Measurements from ENCODE around the gene EDDM3A. TPM values are rescaled to one million over a fixed set of nuclear protein-coding genes. Genes with fewer than 3 reads are reported as not detected.

The EDDM3A gene
- total RNA-seq, 1 donor from 2014 or later: not detected

- Mint-ChIP-seq H3K4me3 (ENCODE audit: unreplicated experiment) (no peak overlapping the region), H3K4me1 (ENCODE audit: low read depth, unreplicated experiment) (no peaks in the 10 kb centered on the region), H3K27me3 (ENCODE audit: unreplicated experiment) (no peaks in the 10 kb centered on the region), H3K27ac (ENCODE audit: unreplicated experiment) (no peak overlapping the region), H3K9me3 (ENCODE audit: unreplicated experiment) (peaks cover 4% of the 10 kb centered on the region), H3K36me3 (ENCODE audit: unreplicated experiment) (no peaks in the 10 kb centered on the region)
- DNase-seq: no peak
- no peak for TF ChIP-seq CTCF (IDR thresholded peaks at IDR 0.05; ENCODE audit: partially characterized antibody, unreplicated experiment)
These were observed 23.7 kb downstream of the EDDM3A start for GRCh38 chr14:20769421-20769820.

GRCh38 chr14:20772650-20773049 lies 27.0 kb downstream of the EDDM3A start:
- no peak for DNase-seq
- H3K4me1 Mint-ChIP-seq (ENCODE audit: low read depth, unreplicated experiment): no peaks in the 10 kb centered on the region
- H3K27ac Mint-ChIP-seq (ENCODE audit: unreplicated experiment): no peak overlapping the region
- H3K27me3 Mint-ChIP-seq (ENCODE audit: unreplicated experiment): no peaks in the 10 kb centered on the region
- no peak overlapping the region for H3K4me3 Mint-ChIP-seq (ENCODE audit: unreplicated experiment)
- peaks cover 5% of the 10 kb centered on the region for H3K9me3 Mint-ChIP-seq (ENCODE audit: unreplicated experiment)
- TF ChIP-seq CTCF (IDR thresholded peaks at IDR 0.05; ENCODE audit: partially characterized antibody, unreplicated experiment): no peak
- H3K36me3 Mint-ChIP-seq (ENCODE audit: unreplicated experiment): peaks cover 3% of the 10 kb centered on the region

- Mint-ChIP-seq H3K27me3 (ENCODE audit: unreplicated experiment) (no peaks in the 10 kb centered on the region), H3K27ac (ENCODE audit: unreplicated experiment) (no peak overlapping the region), H3K9me3 (ENCODE audit: unreplicated experiment) (peaks cover 1% of the 10 kb centered on the region), H3K4me1 (ENCODE audit: low read depth, unreplicated experiment) (no peaks in the 10 kb centered on the region), H3K36me3 (ENCODE audit: unreplicated experiment) (peaks cover 3% of the 10 kb centered on the region), H3K4me3 (ENCODE audit: unreplicated experiment) (no peak overlapping the region)
- DNase-seq: no peak
- TF ChIP-seq CTCF (IDR thresholded peaks at IDR 0.05; ENCODE audit: partially characterized antibody, unreplicated experiment): no peak
These were observed 28.7 kb downstream of the EDDM3A start for GRCh38 chr14:20774258-20774824.

GRCh38 chr14:20775043-20775442 lies 29.4 kb downstream of the EDDM3A start:
- DNase-seq: no peak
- Mint-ChIP-seq H3K27ac (ENCODE audit: unreplicated experiment) (no peak overlapping the region), H3K4me3 (ENCODE audit: unreplicated experiment) (no peak overlapping the region), H3K9me3 (ENCODE audit: unreplicated experiment) (peaks cover 1% of the 10 kb centered on the region), H3K36me3 (ENCODE audit: unreplicated experiment) (peaks cover 3% of the 10 kb centered on the region), H3K27me3 (ENCODE audit: unreplicated experiment) (no peaks in the 10 kb centered on the region), H3K4me1 (ENCODE audit: low read depth, unreplicated experiment) (no peaks in the 10 kb centered on the region)
- TF ChIP-seq CTCF (IDR thresholded peaks at IDR 0.05; ENCODE audit: partially characterized antibody, unreplicated experiment): no peak

DNA sequence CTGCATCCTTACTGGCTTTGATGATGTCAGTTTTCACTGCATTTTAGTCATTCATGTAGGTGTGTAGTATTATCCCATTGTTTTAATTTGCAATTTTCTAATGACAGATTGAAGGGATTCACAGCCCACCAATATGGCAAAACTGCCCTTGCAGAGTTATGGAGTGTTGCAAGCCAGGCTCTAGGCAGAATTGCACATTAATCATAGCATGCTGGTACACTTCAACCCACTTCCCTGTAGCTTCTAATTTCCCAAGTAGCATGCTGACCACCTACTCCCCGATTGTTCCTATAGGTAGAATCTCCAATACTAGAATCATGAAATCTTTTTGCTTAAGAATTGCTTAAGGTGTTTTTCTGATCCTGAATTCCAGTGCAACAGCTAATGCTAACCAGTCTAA lies 30.2 kb downstream of the EDDM3A start:
- DNase-seq: no peak
- no peak overlapping the region for H3K27ac Mint-ChIP-seq (ENCODE audit: unreplicated experiment)
- no peaks in the 10 kb centered on the region for H3K4me1 Mint-ChIP-seq (ENCODE audit: low read depth, unreplicated experiment)
- H3K27me3 Mint-ChIP-seq (ENCODE audit: unreplicated experiment): no peaks in the 10 kb centered on the region
- H3K36me3 Mint-ChIP-seq (ENCODE audit: unreplicated experiment): peaks cover 3% of the 10 kb centered on the region
- peaks cover 1% of the 10 kb centered on the region for H3K9me3 Mint-ChIP-seq (ENCODE audit: unreplicated experiment)
- no peak for TF ChIP-seq CTCF (IDR thresholded peaks at IDR 0.05; ENCODE audit: partially characterized antibody, unreplicated experiment)
- no peak overlapping the region for H3K4me3 Mint-ChIP-seq (ENCODE audit: unreplicated experiment)

Data from glutamatergic neuron (in vitro differentiated cells).